ENCODE results near the gene ZNHIT1. TPM values are rescaled to one million over a fixed set of nuclear protein-coding genes. Genes with fewer than 3 reads are reported as not detected.
A peak's percentile ranks its signal among the peaks of the same experiment; 100 is the strongest.
"Not testable (repeated sequence)": the region's sequence is repeated elsewhere in the genome, so short reads cannot be mapped to it uniquely, and the experiment has no call there.

Gene ZNHIT1
- total RNA-seq, 2 donors from 2014 or later, result 49.9 to 50.3 TPM

DNA sequence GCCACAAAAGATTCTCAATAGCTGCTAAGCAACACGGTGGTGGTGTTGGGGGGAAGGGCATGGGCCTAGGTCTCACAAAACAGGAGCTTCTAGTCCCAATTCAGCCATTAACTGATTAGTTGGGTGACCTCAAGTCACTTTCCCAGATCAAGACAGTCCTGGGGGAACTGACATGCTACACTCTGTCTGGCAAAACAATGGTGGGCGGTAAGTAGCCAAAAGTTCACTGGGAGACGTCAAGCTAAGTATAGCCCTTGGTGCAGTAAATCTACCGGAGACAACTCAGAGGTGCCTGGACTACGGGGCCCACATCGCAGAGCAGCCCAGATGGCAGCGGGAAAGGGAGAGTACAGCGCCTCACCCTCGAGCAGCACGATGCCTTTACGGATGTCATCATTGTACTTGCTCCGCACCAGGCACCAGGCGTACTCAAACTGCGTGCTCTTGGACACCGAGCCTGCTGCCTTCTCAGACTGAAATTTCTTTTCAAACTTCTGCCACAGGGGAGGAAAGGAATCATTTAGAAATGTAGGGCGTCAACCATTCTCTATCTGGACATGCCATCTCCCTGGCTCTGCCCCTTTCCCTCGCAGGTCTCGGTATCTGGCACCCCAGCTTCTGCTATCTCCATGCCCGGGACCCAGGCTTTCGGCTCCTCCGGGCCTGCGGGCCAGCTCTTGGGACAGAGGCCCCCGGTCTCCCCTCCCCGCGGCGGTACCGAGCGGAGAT, 25.8 kb downstream of the ZNHIT1 start:
- no peaks in the 10 kb centered on the region for H3K9me3 Mint-ChIP-seq
- ATAC-seq (no peak), DNase-seq (ENCODE audit: low spot score in 2 of 2) (peak in 1 of 2 donors; percentile 78)
- peaks cover 11 to 18% of the 10 kb centered on the region in 2 donors for H3K36me3 Mint-ChIP-seq
- peak overlapping the region; percentile 87 to 96 for H3K27ac Mint-ChIP-seq

DNA sequence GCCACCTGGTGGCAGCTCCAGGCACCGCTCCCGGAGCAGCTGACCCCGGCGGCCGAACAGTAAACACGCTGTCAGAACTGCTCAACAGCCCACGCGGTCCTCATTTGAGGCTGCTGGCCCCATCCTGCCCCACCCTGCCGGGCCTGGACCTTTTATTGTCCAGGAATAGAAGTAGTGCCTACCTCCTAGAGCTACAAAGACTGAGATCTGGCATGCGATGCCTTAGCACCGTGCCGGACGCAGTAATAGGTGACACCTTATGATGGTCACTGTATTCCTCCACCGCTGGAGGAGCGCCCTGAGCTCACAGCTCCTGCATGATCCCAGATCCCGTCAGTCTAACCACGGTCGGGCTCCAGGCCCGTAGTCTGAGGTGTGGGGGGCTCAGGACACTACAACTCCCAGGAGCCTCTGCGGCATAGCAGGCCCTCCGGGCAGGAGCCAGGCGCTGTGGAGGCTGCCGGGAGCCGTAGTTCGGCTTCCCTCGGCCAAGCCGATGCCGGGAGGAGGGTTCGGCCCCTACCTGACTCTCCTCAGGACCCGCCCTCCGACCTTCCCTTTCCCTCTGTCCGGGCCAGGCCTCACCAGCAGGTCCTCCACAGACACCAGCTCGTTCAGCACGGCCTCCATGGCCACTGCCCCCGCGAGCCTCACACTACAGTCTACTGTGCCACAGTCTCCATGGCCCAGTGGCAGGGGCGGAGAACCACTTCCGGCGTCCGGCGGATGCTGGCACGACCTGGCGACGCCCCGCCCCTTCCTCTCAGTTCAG, 26.6 kb downstream of the ZNHIT1 start, which contains the start of gene FIS1:
FIS1 (minus strand) TSS at position 707 of the 772 bp plus-strand sequence; CDS start at position 630, 77 bp downstream.
- ATAC-seq (peak; percentile 95 to 96), DNase-seq (ENCODE audit: low spot score in 2 of 2) (peak; percentile 91 to 94)
- peak within 1 kb of the TSS; percentile 87 to 96 for H3K27ac Mint-ChIP-seq
- peaks cover 11 to 18% of the 10 kb centered on the region in 2 donors for H3K36me3 Mint-ChIP-seq
- H3K9me3 Mint-ChIP-seq, result no peaks in the 10 kb centered on the region

DNA sequence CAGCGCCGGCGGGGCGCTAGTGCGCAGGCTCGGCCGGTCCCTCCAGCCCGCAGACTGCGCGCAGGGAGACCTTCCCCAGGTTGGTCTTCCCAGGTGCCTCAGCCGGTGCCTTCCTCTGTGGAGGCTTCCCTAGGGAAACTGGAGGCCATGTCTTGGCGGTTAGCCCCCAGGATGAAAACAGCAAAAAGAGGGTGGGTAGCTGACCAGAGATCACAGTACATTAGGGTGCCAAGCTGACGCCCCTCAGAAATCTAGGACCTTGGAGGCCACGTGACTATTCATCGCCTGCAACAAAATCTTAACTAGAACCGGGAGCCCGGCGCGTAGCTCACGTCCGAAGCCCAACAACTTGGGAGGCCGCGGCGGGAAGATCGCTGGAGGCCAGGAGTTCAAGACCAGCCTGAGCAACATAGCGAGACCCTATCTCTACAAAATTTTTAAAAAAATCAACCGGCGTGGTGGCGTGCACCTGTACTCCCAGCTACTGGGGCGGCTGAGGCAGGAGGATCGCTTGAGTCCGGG, 27.2 kb downstream of the ZNHIT1 start:
- peaks cover 11 to 18% of the 10 kb centered on the region in 2 donors for H3K36me3 Mint-ChIP-seq

DNA sequence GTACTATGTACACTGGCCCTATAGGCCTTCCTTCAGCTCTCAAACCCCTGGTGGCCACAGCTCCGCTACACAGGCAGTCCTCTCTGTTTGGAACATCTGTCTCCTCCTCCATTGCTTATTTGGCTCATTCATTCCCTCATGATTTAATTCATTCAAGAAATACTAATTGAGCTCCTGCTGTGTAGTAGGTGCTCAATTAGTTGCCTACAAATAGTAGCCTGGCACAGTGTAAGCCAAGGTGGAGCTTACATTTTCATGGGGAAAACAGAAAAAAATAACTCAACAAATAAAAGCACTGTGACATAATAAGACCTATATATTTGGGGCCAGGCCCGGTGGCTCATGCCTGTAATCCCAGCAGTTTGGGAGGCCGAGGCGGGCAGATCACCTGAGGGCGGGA, 30.3 kb downstream of the ZNHIT1 start:
- no peak for DNase-seq (ENCODE audit: low spot score in 2 of 2)
- Mint-ChIP-seq H3K9me3 (no peaks in the 10 kb centered on the region), H3K36me3 (peaks cover 20 to 31% of the 10 kb centered on the region in 2 donors), H3K27ac (peak overlapping the region in 1 of 2 donors; percentile 52)
- no peak for ATAC-seq

More for the DNA sequence above, 27.2 kb downstream of the ZNHIT1 start:
- no peak for ATAC-seq
- H3K9me3 Mint-ChIP-seq, result no peaks in the 10 kb centered on the region
- peak overlapping the region; percentile 87 to 95 for H3K27ac Mint-ChIP-seq
- DNase-seq (ENCODE audit: low spot score in 2 of 2), result no peak

DNA sequence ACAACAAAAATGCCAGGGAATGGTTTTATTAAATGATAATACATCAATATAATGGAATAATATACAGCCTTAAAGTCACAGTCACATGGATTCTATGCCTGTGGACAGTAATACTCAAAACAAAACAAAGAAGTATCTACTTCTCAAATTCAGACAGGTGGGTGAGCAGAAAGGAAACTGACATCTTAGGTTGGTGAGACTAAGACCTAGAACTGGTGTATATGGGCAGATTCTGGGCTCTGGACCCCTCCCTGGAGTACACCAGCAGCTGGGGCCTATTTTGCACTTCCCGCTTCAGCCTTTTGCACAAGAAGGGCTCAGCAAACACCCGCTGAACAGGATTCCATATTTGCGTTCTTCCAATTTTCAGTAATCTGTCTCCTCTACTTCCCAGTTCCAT, 32.4 kb downstream of the ZNHIT1 start:
- DNase-seq (ENCODE audit: low spot score in 2 of 2), result no peak
- peak in 1 of 2 donors; percentile 14 for ATAC-seq
- peaks cover 13 to 27% of the 10 kb centered on the region in 2 donors for H3K36me3 Mint-ChIP-seq
- peak overlapping the region; percentile 94 to 95 for H3K27ac Mint-ChIP-seq
- no peaks in the 10 kb centered on the region for H3K9me3 Mint-ChIP-seq

DNA sequence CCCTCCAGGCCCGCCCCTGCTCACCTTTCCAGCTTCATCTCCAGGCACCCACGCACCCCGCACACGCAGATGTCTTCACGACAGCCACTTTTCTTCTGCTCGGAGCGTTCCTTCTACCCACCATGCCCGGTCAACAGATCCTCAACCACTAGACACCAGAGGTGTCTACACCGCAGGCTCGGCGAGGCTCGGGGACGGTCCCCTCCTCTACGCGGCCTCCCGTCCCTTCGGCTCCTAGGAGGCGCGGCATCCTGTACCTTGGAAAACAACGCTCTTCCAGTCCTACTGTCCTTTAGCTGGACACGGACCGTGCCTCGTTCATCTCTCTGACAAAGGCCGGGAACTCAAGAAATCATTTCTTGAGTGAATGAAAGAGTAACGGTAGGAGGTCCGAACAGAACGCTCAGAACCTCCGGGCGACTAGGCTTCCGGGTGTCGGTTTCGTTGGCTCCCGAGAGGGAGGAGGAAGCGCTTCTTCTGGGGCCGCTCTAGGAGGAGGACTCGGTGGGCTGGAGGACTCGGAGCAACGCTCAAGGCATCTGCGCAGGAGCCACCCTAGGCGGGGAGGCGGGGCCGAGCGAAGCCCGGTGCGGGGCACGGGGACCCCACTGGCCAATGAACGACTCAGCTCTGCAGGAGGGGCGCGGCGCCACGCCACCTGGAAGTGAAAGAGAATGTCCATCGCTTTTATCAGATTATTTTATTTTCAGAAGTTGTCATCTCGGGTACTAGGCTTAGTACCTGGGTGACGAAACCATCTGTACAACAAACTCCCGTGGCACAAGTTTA, 34.1 kb downstream of the ZNHIT1 start:
- ATAC-seq, result peak; percentile 98 to 99
- Mint-ChIP-seq H3K36me3 (peaks cover 13 to 19% of the 10 kb centered on the region in 2 donors), H3K9me3 (no peaks in the 10 kb centered on the region), H3K27ac (peak overlapping the region; percentile 94 to 95)
- DNase-seq (ENCODE audit: low spot score in 2 of 2), result peak; percentile 95 to 98

DNA sequence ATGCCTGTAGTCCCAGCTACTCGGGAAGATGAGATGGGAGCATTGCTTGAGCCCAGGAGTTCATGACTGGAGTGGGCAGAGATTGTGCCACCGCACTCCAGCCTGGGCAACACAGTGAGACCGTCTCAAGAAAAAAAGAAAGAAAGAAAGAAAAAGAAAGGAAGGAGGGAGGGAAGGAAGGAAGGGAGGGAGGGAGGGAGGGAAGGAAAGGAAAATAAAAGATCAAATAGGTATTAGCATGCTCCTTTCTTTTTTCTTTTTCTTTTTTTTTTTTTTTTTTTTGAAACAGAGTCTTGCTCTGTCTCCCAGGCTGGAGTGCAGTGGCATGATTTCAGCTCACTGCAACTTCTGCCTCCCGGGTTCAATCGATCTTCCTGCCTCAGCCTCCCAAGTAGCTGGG, 35.2 kb downstream of the ZNHIT1 start:
- not testable (repeated sequence) for DNase-seq (ENCODE audit: low spot score in 2 of 2)
- H3K36me3 Mint-ChIP-seq, result peaks cover 11 to 16% of the 10 kb centered on the region in 2 donors
- H3K27ac Mint-ChIP-seq, result peak overlapping the region; percentile 94 to 95

DNA sequence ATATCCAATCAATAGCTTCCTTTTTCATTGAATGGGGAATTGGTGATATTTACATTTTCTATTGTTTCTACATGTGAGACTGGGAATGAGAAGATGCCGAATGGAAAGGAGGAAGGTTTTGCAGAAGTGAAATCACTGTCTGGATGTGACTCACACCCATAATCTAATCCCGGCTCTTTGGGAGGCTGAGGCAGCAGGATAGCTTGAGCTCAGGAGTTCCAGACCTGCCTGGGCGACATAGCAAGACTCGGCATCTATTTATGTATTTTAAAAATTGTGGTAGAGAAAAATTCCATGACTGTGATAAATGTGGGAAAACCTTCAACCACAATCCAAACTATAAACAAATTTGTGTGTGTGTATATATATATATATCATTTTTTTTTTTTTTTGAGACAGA, 37.8 kb downstream of the ZNHIT1 start:
- H3K9me3 Mint-ChIP-seq, result no peaks in the 10 kb centered on the region
- DNase-seq (ENCODE audit: low spot score in 2 of 2) (no peak), ATAC-seq (no peak)
- peaks cover 9 to 13% of the 10 kb centered on the region in 2 donors for H3K36me3 Mint-ChIP-seq
- no peak overlapping the region for H3K27ac Mint-ChIP-seq

More for the DNA sequence above, 35.2 kb downstream of the ZNHIT1 start:
- H3K9me3 Mint-ChIP-seq, ATAC-seq: not testable (repeated sequence)

DNA sequence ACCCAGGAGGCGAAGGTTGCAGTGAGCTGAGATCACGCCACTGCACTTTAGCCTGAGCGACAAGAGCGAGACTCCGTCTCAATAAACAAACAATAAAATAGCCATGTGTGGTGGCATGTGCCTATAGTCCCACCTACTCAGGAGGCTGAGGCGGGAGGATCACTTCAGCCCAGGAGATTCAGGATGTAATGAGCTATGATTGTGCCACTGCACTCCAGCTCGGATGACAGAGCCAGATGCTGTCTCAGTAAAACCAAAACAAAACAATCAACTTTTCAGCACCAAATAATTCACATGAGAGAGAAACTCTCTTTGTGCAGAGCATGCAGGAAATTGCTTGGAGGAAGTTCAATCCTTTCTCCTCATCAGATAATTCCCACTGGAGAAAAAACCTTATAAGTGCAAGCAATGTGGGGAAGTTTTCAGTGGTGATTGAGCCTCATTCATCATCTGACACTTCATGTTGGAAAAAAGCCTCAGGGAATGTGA, 40.3 kb downstream of the ZNHIT1 start:
- no peak overlapping the region for H3K27ac Mint-ChIP-seq
- ATAC-seq, result no peak
- DNase-seq (ENCODE audit: low spot score in 2 of 2), result no peak
- H3K36me3 Mint-ChIP-seq, result no peaks in the 10 kb centered on the region
- no peaks in the 10 kb centered on the region for H3K9me3 Mint-ChIP-seq

DNA sequence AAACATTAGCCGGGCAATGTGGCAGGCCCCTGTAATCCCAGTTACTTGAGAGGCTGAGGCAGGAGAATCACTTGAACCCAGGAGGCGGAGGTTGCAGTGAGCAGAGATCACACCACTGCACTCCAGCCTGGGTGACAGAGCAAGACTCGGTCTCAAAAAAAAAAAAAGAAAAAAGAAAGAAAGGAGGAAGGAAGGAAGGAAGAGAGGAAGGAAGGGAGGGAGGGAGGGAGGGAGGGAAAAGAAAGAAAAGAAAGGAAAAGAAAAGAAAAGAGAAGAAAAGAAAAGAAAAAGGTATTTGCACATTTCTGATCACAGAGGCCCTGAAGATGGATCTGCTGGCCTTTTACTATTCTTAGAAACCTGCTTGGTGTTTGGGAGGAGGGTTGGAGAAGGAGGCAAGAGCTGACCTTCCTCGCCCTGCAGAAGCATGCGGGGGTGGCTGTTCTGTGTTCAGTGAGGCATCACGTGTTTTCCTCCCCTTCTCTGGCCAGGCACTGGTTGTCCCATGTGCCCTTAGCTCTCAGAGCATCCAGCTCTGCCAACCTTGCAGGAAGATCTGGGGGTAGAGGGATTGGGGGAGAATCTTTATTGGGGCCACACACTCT, 46.2 kb downstream of the ZNHIT1 start:
- not testable (repeated sequence) for ATAC-seq; DNase-seq (ENCODE audit: low spot score in 2 of 2); H3K27ac Mint-ChIP-seq; H3K9me3 Mint-ChIP-seq; H3K36me3 Mint-ChIP-seq

DNA sequence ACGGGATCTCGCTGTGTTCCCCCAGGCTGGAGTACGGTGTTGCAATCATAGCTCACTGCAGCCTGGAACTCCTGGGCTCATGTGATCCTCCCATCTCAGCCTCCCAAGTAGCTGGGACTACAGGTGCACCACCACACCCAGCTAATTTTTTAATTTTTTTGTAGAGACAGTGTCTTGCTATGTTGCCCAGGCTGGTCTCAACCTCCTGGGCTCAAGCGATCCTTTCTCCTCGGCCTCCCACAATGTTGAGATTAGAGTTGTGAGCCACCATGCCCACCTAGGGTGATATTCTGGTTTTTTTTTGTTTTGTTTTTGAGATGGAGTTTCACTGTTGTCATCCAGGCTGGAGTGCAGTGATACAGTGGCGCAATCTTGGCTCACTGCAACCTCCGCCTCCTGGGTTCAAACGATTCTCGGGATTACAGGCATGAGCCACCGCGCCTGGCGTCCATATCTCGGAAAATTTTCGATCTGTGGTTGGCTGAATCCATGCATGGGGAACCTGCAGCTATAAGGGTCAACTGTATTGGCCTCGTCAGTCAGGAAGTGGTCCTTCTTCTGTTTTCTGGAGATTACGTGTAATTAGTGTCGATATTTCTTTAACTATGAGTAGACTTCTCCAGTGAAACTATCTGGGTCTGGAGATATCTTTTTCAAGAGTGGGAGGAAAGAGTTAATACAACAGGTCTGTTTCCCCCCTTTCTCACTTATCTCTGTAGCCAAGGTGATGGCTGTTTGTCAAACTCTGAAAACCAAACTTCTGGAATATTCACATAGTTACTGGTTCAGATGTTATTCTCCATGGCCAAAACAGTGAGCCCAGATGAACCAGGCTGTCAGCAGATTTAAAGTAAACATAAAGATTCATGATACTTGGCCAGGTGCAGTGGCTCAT, 47.9 kb downstream of the ZNHIT1 start:
- ATAC-seq (no peak), DNase-seq (ENCODE audit: low spot score in 2 of 2) (no peak)
- H3K27ac Mint-ChIP-seq, result no peak overlapping the region
- H3K9me3 Mint-ChIP-seq, result no peaks in the 10 kb centered on the region
- no peaks in the 10 kb centered on the region for H3K36me3 Mint-ChIP-seq

DNA sequence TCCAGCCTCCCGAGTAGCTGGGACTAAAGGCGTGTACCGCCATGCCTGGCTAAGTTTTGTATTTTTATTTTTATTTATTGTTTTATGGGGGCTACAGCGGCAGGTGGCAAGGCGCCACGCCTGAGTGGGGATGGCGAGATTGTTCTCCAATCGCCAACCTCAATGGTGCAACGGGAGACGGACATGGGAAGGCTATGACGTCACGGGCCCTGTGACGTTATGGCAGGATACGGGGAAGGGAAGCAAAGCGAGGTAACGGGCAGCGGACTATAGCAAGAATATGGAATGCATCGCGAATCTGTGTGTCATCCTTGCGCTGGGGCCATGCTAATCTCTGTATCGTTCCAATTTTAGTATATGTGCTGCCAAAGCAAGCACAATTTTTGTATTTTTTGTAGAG, 51.7 kb downstream of the ZNHIT1 start:
- Mint-ChIP-seq H3K36me3 (no peaks in the 10 kb centered on the region), H3K9me3 (no peaks in the 10 kb centered on the region), H3K27ac (no peak overlapping the region)
- ATAC-seq (no peak), DNase-seq (ENCODE audit: low spot score in 2 of 2) (no peak)

DNA sequence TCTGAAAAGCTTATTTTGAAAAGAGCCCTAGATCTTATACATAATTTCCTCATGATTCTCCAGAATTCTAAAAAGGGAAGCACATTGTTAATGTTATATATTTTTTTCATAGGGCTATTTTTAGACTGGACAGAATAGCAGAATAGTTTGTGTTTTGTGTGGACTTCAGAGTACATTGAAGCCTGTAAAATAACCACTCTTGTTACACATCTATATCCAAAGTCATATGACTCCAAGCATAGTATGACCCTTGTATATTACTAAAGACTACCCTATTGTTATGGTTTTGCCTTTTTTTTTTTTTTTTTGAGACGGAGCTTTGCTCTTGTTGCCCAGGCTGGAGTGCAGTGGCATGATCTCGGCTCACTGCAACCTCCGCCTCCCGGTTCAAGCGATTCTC, 53.1 kb downstream of the ZNHIT1 start:
- ATAC-seq (no peak), DNase-seq (ENCODE audit: low spot score in 2 of 2) (no peak)
- Mint-ChIP-seq H3K27ac (no peak overlapping the region), H3K9me3 (no peaks in the 10 kb centered on the region), H3K36me3 (no peaks in the 10 kb centered on the region)

DNA sequence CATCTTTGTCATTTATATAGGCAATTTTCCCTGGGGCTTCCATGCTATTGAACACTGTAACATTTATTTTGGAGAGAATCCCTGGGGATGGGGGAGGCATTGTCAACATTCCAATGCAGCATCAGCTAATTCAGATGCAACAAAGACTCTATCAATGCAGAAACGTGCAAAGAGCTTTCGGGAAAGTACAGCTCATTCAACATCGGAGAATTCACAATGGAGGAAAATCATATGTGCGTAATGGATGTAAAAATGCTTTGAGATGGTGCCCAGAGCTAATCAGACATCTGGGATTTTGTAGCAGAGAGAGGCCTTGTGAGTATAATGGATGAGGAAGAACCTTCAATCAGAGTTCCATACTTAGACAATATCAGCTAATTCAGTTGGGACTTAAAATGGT, 55.2 kb downstream of the ZNHIT1 start:
- H3K36me3 Mint-ChIP-seq, result no peaks in the 10 kb centered on the region
- no peaks in the 10 kb centered on the region for H3K9me3 Mint-ChIP-seq
- ATAC-seq (no peak), DNase-seq (ENCODE audit: low spot score in 2 of 2) (no peak)
- H3K27ac Mint-ChIP-seq, result no peak overlapping the region
